GM12891 (cell line): Measurements from ENCODE around the gene TFAP2B.

Source experiments
- POLR2A ChIP-seq: IDR thresholded peaks from 2 replicates; pipeline ENCODE4 v1.6.1; 2011; ENCODE audit warnings: low read depth, low read length, control low read depth
- POLR2AphosphoS5 ChIP-seq: IDR thresholded peaks from 2 replicates; pipeline ENCODE4 v1.6.1; 2011; ENCODE audit warnings: low read depth, low read length, control low read depth
- POU2F2 ChIP-seq: IDR thresholded peaks from 2 replicates; pipeline ENCODE4 v1.6.1; 2011; ENCODE audit warnings: low read depth, mild to moderate bottlenecking, control low read depth, low read length, moderate library complexity
- TAF1 ChIP-seq: IDR thresholded peaks from 2 replicates; pipeline ENCODE4 v1.6.1; 2011; ENCODE audit warnings: low read depth, low read length, control low read depth

GRCh38 chr6:50850223-50851048, 31.8 kb downstream of the TFAP2B start:
- TF ChIP-seq TAF1 (no peak), POLR2A (no peak), POU2F2 (no peak), POLR2AphosphoS5 (no peak)
